ENCODE data around the gene TMEM88. TPM values are rescaled to one million over a fixed set of nuclear protein-coding genes. Genes with fewer than 3 reads are reported as not detected.

TMEM88 gene
- total RNA-seq, 1 experiment from 2014 or later = 1.5 TPM

DNA sequence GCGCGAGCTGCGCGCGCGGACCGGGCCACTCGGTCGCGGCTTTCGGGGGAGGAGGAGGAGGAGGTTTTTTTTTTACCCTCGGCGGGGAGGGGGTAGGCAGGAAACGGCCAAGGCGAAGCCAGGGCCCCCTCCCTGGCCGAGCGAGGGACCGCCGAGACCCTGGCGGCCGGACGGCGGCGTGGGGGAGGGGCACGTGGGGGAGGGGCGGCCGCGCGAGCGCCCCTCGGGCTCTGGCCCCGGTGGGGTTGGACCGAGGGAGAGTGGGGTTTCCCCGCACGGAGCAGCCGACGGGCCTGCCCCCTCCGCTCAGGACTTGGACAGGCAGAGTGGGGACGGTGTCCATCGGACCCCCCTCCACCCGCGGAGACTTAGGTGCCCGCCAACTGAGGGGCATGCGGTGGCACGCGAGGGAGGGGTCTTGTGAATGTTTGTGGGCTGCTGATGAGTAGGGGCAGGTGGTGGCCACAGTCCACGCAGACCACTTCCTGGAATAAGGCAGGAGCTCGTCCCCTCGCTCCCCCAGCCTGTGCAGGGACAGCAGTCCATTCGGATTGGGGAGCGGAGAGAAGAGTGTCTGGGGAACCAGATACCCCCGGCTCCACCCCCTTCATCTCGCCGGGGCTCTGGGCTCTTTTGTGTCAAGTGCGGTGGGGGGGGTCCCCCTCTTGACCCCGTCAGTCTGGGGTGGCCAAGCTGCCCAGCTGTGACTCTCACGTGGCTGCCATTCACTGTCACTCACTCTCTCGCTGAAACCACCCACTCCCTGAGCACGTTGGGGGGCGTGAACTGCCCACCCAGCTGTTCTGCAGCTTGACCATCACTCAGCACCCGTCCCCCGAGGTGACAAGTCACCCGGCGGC lies 30.7 kb downstream of the TMEM88 start:
- Histone ChIP-seq H3F3A (ENCODE audit: low read length, unreplicated experiment) (peaks cover 11% of the 10 kb centered on the region), H2AFZ (ENCODE audit: low read length) (peak overlapping the region; percentile 52), H3K9me2 (replicated peaks; ENCODE audit: low read length) (no peaks in the 10 kb centered on the region), H3K4me2 (ENCODE audit: low read length) (peak overlapping the region; percentile 95), H3K9me3 (ENCODE audit: low read length) (no peaks in the 10 kb centered on the region), H3K36me3 (ENCODE audit: low read depth, low read length) (peaks cover 4% of the 10 kb centered on the region; the same call in 1 of the 2 replicates), H3K27ac (ENCODE audit: low read length) (peak overlapping the region; percentile 96), H3K27me3 (ENCODE audit: low read length) (no peaks in the 10 kb centered on the region), H3K79me2 (ENCODE audit: low read length) (peaks cover 39% of the 10 kb centered on the region), H3K4me1 (ENCODE audit: insufficient read depth, low read length) (peaks cover 29% of the 10 kb centered on the region), H4K20me1 (ENCODE audit: low read length) (no peaks in the 10 kb centered on the region), H3K9ac (ENCODE audit: low read length) (peak overlapping the region; percentile 76), H3K4me3 (ENCODE audit: low read length) (peak overlapping the region; percentile 94)
- ChIA-PET CTCF (no interaction called here), POLR2A (ENCODE audit: unreplicated experiment) (no interaction called here)
- no TSS peak for BruUV-seq (replicated peaks)
- peak; percentile 4; the same call in 1 of the 2 replicates for ATAC-seq
- intact Hi-C loops (cut with micrococcal nuclease) = loop anchor here (2.0 kb wide), 2 partner anchors 23 to 233 kb away; partner anchors contain the start of gene ALOXE3
- no peak for TF ChIP-seq EZH2phosphoT487 (IDR thresholded peaks at IDR 0.05; ENCODE audit: borderline replicate concordance, low read length)
- TF ChIP-seq, protein P1, sequence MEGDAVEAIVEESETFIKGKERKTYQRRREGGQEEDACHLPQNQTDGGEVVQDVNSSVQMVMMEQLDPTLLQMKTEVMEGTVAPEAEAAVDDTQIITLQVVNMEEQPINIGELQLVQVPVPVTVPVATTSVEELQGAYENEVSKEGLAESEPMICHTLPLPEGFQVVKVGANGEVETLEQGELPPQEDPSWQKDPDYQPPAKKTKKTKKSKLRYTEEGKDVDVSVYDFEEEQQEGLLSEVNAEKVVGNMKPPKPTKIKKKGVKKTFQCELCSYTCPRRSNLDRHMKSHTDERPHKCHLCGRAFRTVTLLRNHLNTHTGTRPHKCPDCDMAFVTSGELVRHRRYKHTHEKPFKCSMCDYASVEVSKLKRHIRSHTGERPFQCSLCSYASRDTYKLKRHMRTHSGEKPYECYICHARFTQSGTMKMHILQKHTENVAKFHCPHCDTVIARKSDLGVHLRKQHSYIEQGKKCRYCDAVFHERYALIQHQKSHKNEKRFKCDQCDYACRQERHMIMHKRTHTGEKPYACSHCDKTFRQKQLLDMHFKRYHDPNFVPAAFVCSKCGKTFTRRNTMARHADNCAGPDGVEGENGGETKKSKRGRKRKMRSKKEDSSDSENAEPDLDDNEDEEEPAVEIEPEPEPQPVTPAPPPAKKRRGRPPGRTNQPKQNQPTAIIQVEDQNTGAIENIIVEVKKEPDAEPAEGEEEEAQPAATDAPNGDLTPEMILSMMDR (conservative IDR thresholded peaks at IDR 0.05; ENCODE audit: low read depth, low read length) = no peak
- no peak for TF ChIP-seq EZH2 (IDR thresholded peaks at IDR 0.05; ENCODE audit: low read length, unreplicated experiment)
- DNase-seq = peak; percentile 29

DNA sequence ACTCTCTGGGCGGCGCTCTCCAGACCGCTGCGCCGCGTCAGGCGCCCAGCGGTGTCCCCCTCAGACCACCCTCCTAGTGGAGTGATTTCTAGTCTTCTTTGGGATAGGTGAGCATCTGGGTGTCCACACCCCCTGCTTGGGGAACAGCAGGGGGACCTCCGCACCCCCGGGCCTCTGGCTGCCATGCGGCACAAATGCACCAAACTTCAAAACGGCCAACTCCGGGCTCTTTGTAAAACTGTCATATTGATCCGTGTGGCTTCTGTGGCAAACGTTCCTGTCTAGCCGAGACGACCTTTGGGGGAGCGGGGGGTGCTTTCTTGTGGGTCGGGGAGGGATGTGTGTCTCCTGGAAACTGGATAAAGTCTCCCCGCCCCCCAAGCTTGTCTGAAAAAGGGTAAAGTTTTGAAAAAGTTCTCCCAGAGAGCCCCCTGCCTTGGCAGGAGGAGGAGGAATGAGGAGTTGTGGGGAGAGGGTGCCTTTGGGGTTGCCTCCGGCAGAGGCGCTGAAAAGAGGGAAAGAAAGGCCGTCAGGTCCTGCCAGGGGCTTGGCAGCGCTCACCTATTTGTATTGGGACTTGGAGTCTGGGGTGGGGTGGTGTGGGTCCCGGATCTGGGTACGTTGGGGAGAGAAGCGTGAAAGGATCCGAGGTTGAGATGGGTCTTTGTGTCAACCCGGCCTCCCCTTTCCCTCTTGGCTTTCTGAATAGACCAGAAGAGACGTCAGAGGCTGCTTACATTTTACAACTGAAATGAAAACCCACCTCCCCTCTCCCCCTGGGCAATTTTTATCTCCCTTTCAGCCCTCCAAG lies 31.6 kb downstream of the TMEM88 start:
- POLR2A ChIA-PET (ENCODE audit: unreplicated experiment) = no interaction called here
- Histone ChIP-seq H3K27ac (ENCODE audit: low read length) (peak overlapping the region; percentile 96), H3K9ac (ENCODE audit: low read length) (peak overlapping the region; percentile 76), H3K36me3 (ENCODE audit: low read depth, low read length) (peaks cover 10% of the 10 kb centered on the region; the same call in 1 of the 2 replicates), H3K27me3 (ENCODE audit: low read length) (no peaks in the 10 kb centered on the region), H2AFZ (ENCODE audit: low read length) (peak overlapping the region; percentile 55), H3F3A (ENCODE audit: low read length, unreplicated experiment) (peaks cover 11% of the 10 kb centered on the region), H3K4me3 (ENCODE audit: low read length) (peak overlapping the region; percentile 94), H3K9me3 (ENCODE audit: low read length) (no peaks in the 10 kb centered on the region), H3K4me2 (ENCODE audit: low read length) (peak overlapping the region; percentile 95), H3K9me2 (replicated peaks; ENCODE audit: low read length) (no peaks in the 10 kb centered on the region), H3K4me1 (ENCODE audit: insufficient read depth, low read length) (peaks cover 29% of the 10 kb centered on the region), H3K79me2 (ENCODE audit: low read length) (peaks cover 39% of the 10 kb centered on the region), H4K20me1 (ENCODE audit: low read length) (no peaks in the 10 kb centered on the region)
- TF ChIP-seq EZH2phosphoT487 (IDR thresholded peaks at IDR 0.05; ENCODE audit: borderline replicate concordance, low read length) = no peak
- TF ChIP-seq, protein P1 (conservative IDR thresholded peaks at IDR 0.05; ENCODE audit: low read depth, low read length) = no peak
- TF ChIP-seq EZH2 (IDR thresholded peaks at IDR 0.05; ENCODE audit: low read length, unreplicated experiment) = no peak
- CTCF ChIA-PET = no interaction called here
- peak; percentile 25 for DNase-seq
- TSS peak; percentile 54 for BruUV-seq (replicated peaks)
- peak; percentile 4; the same call in 1 of the 2 replicates for ATAC-seq
- intact Hi-C loops (cut with micrococcal nuclease) = loop anchor here (1.0 to 2.0 kb wide), 3 partner anchors 24 to 232 kb away; partner anchors contain the start of genes ALOXE3 and CNTROB

All from PC-3 (cell line).